ENCODE measurements around the gene PMVK.

Gene PMVK

DNA sequence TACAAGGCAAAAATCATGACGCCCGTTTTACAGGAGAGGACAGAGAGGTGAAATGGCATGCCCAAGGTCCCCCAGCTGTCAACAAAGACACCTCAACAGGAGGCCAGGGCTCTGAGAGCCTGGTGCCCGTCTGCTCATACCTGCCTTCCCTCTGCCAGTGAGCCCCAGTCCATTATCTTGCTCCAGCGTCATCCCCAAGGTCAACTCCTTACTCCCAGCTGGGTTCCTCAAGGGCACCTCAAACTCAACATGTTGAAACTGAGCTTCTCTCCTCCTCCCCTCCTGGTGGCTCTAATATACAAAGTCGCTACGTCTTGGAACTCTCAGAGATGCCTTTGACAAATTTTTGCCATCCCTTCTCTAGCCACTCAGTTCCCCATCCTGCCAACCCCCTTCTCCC lies 16.1 kb upstream of the PMVK start:
- Histone ChIP-seq H3K4me1 (ENCODE audit: control insufficient read depth in 5 of 5, insufficient read depth in 5 of 5, low read length in 5 of 5) (peaks cover 16 to 60% (median 55%) of the 10 kb centered on the region in 5 donors), H3K9ac (ENCODE audit: low read length in 5 of 5) (peak overlapping the region in 1 of 5 donors; percentile 29), H3K36me3 (ENCODE audit: control insufficient read depth in 5 of 5, insufficient read depth in 5 of 5, low read length in 5 of 5) (peaks cover 0 to 29% (median 21%) of the 10 kb centered on the region in 5 donors), H3K9me3 (ENCODE audit: control insufficient read depth in 5 of 5, low read length in 5 of 5) (no peaks in the 10 kb centered on the region), H3K27ac (ENCODE audit: low read depth, low read length) (no peak overlapping the region), H3K4me3 (ENCODE audit: low read depth in 1 of 5, low read length in 5 of 5) (no peak overlapping the region), H3K27me3 (ENCODE audit: control insufficient read depth in 5 of 5, insufficient read depth in 4 of 5, low read length in 5 of 5) (no peaks in the 10 kb centered on the region)

DNA sequence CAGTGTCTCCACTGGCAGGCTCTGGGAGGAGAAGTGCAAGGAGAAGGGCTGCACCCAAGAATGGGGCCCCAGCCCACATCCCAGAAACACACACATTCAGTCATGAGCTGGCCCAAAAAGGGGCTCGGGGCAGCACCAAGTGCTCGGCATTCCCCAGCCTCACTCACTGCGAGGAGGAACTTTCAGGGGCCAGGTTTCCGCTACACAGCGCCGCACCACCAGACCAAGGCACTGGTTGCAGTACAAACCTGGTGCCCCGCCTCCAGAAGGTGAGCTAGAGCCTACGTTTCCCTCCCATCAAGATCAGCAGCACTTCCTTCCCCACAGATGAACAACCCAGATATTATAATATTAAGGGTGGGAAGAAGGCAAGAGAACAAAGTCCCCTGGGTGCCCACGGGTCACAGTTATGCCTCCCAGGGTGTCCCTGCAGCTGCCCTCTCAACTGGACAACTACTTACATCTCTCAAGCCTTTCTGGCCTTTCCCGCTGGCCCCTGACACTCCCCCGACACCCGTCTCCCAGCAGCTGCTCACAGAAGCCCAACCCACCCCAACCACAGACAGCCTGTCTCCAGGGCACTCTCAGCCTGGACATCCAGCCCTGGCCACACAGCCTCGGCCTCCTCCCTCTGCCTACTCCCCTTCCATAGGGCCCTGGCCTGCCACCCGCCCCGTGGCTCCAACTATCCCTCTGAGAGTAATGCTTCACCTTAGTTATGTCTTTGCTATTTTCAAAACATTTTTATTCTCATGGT lies 15.6 kb upstream of the PMVK start:
- Histone ChIP-seq H3K36me3 (ENCODE audit: control insufficient read depth in 5 of 5, insufficient read depth in 5 of 5, low read length in 5 of 5) (peaks cover 0 to 35% (median 26%) of the 10 kb centered on the region in 5 donors), H3K27me3 (ENCODE audit: control insufficient read depth in 5 of 5, insufficient read depth in 4 of 5, low read length in 5 of 5) (no peaks in the 10 kb centered on the region), H3K27ac (ENCODE audit: low read depth, low read length) (no peak overlapping the region), H3K9me3 (ENCODE audit: control insufficient read depth in 5 of 5, low read length in 5 of 5) (no peaks in the 10 kb centered on the region), H3K4me1 (ENCODE audit: control insufficient read depth in 5 of 5, insufficient read depth in 5 of 5, low read length in 5 of 5) (peaks cover 13 to 54% (median 51%) of the 10 kb centered on the region in 5 donors), H3K9ac (ENCODE audit: low read length in 5 of 5) (peak overlapping the region in 2 of 5 donors; percentile 15 to 35), H3K4me3 (ENCODE audit: low read depth in 1 of 5, low read length in 5 of 5) (no peak overlapping the region)

DNA sequence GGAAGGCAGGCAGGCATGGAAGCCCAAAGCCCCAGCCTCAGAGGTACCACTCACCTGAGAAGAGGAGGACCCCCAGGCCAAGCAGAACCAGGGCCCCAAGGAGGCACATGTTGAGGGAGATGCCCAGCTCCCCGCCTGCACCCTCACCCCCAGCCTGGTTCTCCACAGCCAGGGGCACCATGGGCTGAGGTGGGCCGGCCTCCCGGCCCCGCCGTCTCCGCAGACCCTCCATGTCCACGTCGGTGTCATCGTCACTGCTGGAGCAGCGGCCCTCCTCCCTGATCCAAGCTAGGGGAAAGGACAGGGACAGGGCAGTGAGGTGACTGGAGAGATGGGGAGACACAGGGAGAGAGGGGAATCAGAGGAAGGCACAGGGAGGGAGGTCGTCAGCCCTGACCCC lies 11.6 kb upstream of the PMVK start:
- Histone ChIP-seq H3K4me1 (ENCODE audit: control insufficient read depth in 5 of 5, insufficient read depth in 5 of 5, low read length in 5 of 5) (peaks cover 12 to 49% (median 46%) of the 10 kb centered on the region in 5 donors), H3K27ac (ENCODE audit: low read depth, low read length) (no peak overlapping the region), H3K9me3 (ENCODE audit: control insufficient read depth in 5 of 5, low read length in 5 of 5) (no peaks in the 10 kb centered on the region), H3K36me3 (ENCODE audit: control insufficient read depth in 5 of 5, insufficient read depth in 5 of 5, low read length in 5 of 5) (peaks cover 0 to 54% (median 32%) of the 10 kb centered on the region in 5 donors), H3K4me3 (ENCODE audit: low read depth in 1 of 5, low read length in 5 of 5) (no peak overlapping the region), H3K27me3 (ENCODE audit: control insufficient read depth in 5 of 5, insufficient read depth in 4 of 5, low read length in 5 of 5) (no peaks in the 10 kb centered on the region), H3K9ac (ENCODE audit: low read length in 5 of 5) (no peak overlapping the region)

DNA sequence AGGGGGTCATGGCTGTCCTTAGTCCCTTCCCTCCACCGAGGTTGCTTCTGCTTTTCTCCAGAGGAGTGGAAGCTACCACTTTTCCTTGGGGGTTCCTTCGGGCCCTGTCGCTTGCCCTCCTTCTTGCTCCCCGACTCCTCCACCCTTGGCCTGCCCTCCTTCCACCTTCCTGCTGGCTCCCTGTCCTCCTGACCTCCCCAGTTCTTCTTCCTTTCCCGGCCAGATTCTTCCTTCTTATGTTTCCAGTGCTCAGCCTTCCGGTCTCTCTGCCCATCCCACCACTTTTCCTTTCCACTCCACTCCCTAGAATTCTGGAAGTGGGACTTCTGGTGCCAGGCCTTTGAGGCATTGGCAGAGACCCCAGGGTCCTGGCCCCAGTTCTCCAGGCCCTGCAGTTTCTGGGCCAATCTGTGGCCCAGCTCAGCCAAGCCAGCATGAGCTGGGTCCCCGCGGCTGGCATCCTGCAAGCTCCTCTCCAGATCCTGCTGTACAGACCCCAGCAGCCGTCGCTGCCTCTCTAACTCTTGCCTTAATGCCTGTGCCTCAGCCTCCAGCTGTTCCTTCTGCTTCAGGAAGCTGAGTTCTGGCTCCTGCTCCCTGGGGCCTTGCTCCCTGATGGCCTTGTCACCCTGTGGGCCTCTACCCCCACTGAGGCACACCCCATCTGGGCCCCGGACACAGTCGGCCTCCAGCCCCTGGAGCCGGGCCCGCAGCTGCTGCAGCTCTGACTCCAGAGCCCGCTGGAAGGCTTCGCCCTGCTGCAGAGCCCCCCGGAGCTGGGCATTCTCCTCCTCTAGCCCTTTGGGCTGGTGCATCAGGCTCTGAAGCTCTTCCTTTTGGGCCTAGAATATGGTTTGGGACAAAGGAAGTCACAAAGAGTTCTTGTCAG lies 9.7 kb upstream of the PMVK start:
- Histone ChIP-seq H3K9me3 (ENCODE audit: control insufficient read depth in 5 of 5, low read length in 5 of 5) (no peaks in the 10 kb centered on the region), H3K4me1 (ENCODE audit: control insufficient read depth in 5 of 5, insufficient read depth in 5 of 5, low read length in 5 of 5) (peaks cover 21 to 53% (median 52%) of the 10 kb centered on the region in 5 donors), H3K27ac (ENCODE audit: low read depth, low read length) (no peak overlapping the region), H3K9ac (ENCODE audit: low read length in 5 of 5) (no peak overlapping the region), H3K36me3 (ENCODE audit: control insufficient read depth in 5 of 5, insufficient read depth in 5 of 5, low read length in 5 of 5) (peaks cover 0 to 47% (median 31%) of the 10 kb centered on the region in 5 donors), H3K4me3 (ENCODE audit: low read depth in 1 of 5, low read length in 5 of 5) (no peak overlapping the region), H3K27me3 (ENCODE audit: control insufficient read depth in 5 of 5, insufficient read depth in 4 of 5, low read length in 5 of 5) (no peaks in the 10 kb centered on the region)

DNA sequence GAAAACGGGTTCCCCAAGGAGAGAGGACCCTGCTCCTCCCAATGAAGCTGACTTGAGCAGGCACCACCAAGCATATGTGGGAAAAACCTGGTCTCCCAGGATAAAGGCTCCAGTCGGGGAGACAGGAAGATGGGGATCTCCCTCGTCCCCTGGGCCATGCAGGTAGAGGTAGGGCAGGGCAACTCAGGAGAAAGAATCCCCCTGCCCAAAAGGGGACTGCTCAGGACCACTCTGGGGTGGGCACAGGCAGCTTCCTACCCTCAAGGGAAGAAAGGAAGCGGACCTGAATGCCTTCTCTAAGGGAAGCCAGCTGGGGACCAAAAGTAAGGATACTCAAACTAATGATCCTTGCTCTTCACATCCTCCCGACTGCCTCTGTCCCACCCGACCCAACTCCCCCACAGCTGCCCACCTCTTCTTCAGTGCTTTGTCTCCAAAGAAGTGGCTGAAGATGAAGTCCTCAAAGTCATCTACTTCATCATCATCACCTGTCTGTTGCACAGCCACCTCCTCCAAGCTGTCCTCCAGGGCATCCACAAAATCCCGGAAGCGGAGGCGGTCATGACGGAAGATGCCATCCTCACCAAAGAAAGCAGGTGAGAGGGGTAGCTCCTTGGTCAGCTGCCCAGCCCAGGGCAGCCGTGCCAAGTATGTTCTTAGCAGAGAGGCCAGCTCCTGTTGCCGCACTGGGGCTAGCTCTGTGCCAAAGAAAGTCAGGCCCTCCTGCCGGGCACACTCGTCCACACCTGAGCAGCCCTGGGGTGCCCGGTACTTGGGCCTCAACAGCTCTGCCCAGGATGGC lies 8.8 kb upstream of the PMVK start:
- Histone ChIP-seq H3K36me3 (ENCODE audit: control insufficient read depth in 5 of 5, insufficient read depth in 5 of 5, low read length in 5 of 5) (peaks cover 0 to 38% (median 22%) of the 10 kb centered on the region in 5 donors), H3K9ac (ENCODE audit: low read length in 5 of 5) (peak overlapping the region in 1 of 5 donors; percentile 20), H3K27ac (ENCODE audit: low read depth, low read length) (peak overlapping the region; percentile 74), H3K4me3 (ENCODE audit: low read depth in 1 of 5, low read length in 5 of 5) (peak overlapping the region in 2 of 5 donors; percentile 17 to 23), H3K27me3 (ENCODE audit: control insufficient read depth in 5 of 5, insufficient read depth in 4 of 5, low read length in 5 of 5) (no peaks in the 10 kb centered on the region), H3K9me3 (ENCODE audit: control insufficient read depth in 5 of 5, low read length in 5 of 5) (no peaks in the 10 kb centered on the region), H3K4me1 (ENCODE audit: control insufficient read depth in 5 of 5, insufficient read depth in 5 of 5, low read length in 5 of 5) (peaks cover 21 to 61% (median 61%) of the 10 kb centered on the region in 5 donors)

DNA sequence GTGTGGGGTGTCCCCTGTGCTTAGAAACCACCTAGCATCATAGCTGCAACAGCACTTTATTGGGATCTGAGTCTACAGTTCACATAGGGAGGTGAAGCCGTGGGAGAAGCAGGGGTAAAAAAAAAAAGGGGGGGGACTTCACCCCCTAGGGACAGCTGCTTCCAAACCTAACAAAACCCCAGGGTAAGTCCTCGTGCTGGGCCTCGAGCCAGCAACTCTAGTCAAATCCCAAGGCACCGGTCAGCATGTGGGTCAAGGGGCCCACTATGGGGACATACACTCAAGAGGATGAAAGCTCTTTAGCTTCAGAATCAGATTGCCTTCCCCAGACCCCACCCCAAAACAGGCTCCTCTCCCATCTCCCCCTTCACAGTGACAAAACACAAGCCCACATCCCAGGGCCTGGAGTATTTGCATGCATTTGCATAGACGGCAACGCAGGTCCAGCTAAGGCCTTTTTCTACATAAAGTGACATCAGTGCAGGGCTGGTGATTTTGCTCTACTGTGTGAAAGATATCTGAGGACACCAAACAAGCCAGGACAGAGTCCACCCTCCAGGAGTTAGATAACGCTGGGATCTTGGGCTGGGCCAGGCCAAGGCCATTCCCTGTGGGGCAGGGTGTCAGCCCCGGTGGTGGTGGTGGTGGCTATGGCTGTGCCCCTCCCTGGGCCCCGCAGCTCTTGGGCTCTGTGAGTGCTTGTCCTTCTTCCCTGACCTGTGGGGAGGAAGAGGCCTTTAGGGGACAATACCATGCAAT lies 8.1 kb upstream of the PMVK start:
- Histone ChIP-seq H3K27ac (ENCODE audit: low read depth, low read length) (peak overlapping the region; percentile 74), H3K4me3 (ENCODE audit: low read depth in 1 of 5, low read length in 5 of 5) (peak overlapping the region in 1 of 5 donors; percentile 23), H3K36me3 (ENCODE audit: control insufficient read depth in 5 of 5, insufficient read depth in 5 of 5, low read length in 5 of 5) (peaks cover 0 to 36% (median 21%) of the 10 kb centered on the region in 5 donors), H3K4me1 (ENCODE audit: control insufficient read depth in 5 of 5, insufficient read depth in 5 of 5, low read length in 5 of 5) (peaks cover 21 to 67% (median 66%) of the 10 kb centered on the region in 5 donors), H3K27me3 (ENCODE audit: control insufficient read depth in 5 of 5, insufficient read depth in 4 of 5, low read length in 5 of 5) (no peaks in the 10 kb centered on the region), H3K9me3 (ENCODE audit: control insufficient read depth in 5 of 5, low read length in 5 of 5) (no peaks in the 10 kb centered on the region), H3K9ac (ENCODE audit: low read length in 5 of 5) (peak overlapping the region; percentile 16 to 72 (median 52))

DNA sequence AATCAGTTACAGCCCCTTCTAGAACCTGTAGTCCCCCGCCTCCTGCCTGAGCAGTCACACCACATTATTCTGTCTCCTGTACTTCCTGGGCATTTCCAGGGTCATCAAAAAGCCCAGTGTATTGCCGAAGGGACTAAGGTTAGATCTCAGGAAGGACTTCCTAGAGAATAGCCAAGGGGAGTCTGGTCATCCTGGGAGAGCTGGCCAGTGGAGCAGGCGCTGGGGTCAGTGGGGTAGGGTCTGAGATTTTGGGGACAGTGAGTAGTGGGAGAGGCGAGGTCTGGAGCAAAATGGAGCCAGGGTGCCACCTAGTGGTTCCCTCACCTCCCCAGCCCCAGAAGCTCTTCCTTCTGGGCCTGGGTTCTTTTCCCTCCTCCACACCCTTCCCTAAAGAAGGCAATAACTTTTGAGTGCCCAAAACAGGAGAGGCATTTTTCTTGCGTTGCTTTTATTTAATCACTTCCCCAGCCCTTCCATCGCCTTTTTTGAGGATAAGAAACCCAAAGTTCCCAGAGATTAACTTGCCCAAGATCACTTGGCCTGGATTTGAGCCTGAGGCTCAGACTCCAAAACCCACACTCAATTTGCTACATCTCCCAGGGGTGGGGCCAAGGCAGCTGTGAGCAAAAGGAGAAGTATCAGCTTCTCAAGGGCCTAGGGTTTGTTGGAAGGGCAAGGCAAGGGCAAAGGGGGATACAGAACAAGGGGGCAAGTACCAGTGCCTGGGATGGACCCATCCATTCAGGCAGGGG lies 7.3 kb upstream of the PMVK start:
- Histone ChIP-seq H3K4me1 (ENCODE audit: control insufficient read depth in 5 of 5, insufficient read depth in 5 of 5, low read length in 5 of 5) (peaks cover 21 to 67% (median 66%) of the 10 kb centered on the region in 5 donors), H3K4me3 (ENCODE audit: low read depth in 1 of 5, low read length in 5 of 5) (no peak overlapping the region), H3K9me3 (ENCODE audit: control insufficient read depth in 5 of 5, low read length in 5 of 5) (no peaks in the 10 kb centered on the region), H3K27ac (ENCODE audit: low read depth, low read length) (peak overlapping the region; percentile 74), H3K27me3 (ENCODE audit: control insufficient read depth in 5 of 5, insufficient read depth in 4 of 5, low read length in 5 of 5) (no peaks in the 10 kb centered on the region), H3K36me3 (ENCODE audit: control insufficient read depth in 5 of 5, insufficient read depth in 5 of 5, low read length in 5 of 5) (peaks cover 0 to 36% (median 21%) of the 10 kb centered on the region in 5 donors), H3K9ac (ENCODE audit: low read length in 5 of 5) (peak overlapping the region; percentile 16 to 72 (median 52))

DNA sequence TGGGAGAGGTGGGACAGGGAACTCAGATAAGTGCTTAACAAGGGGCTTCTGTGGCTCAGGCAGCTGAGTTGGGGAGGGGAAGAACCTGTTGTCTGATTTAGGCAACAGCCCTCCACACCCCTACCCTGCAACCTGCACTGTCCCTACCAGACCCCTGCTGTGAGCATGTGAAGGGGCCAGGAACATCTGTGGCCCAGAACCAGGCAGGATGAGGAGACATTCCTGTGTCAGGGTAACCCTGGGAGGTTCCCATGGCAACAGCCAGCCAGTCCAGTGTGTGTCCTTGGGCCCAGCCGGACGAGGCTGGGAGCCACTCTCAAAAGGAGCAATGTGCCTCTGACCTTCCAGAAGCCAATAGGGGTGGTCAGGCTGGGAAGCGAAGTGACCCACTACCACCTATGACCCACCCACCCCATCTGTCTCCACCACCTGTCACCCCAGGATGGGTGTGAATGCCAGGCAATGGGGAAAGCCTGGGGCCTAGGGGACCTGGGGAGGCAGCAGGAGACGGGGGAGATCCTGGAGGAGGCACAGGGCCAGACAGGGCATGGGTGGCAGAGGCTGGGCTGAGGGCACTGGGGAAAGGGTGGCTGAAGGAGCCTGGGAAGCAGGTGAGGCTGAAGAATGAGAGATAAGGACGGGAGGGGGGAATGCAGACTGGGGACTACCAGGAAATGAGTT lies 5.0 kb upstream of the PMVK start:
- Histone ChIP-seq H3K36me3 (ENCODE audit: control insufficient read depth in 5 of 5, insufficient read depth in 5 of 5, low read length in 5 of 5) (peaks cover 0 to 15% (median 6%) of the 10 kb centered on the region in 5 donors), H3K4me1 (ENCODE audit: control insufficient read depth in 5 of 5, insufficient read depth in 5 of 5, low read length in 5 of 5) (peaks cover 21 to 77% (median 73%) of the 10 kb centered on the region in 5 donors), H3K27me3 (ENCODE audit: control insufficient read depth in 5 of 5, insufficient read depth in 4 of 5, low read length in 5 of 5) (no peaks in the 10 kb centered on the region), H3K9me3 (ENCODE audit: control insufficient read depth in 5 of 5, low read length in 5 of 5) (no peaks in the 10 kb centered on the region), H3K4me3 (ENCODE audit: low read depth in 1 of 5, low read length in 5 of 5) (no peak overlapping the region), H3K27ac (ENCODE audit: low read depth, low read length) (peak overlapping the region; percentile 74), H3K9ac (ENCODE audit: low read length in 5 of 5) (peak overlapping the region; percentile 45 to 63 (median 52))
